NCI-H128 (cell line): Measurements from ENCODE around the gene FAM43A.

Experiments used
- DNase-seq: peaks from one replicate; lab custom pipeline; 2025; ENCODE audit not compliant: unreplicated experiment; lab: John Stamatoyannopoulos, UW

FAM43A gene

DNA sequence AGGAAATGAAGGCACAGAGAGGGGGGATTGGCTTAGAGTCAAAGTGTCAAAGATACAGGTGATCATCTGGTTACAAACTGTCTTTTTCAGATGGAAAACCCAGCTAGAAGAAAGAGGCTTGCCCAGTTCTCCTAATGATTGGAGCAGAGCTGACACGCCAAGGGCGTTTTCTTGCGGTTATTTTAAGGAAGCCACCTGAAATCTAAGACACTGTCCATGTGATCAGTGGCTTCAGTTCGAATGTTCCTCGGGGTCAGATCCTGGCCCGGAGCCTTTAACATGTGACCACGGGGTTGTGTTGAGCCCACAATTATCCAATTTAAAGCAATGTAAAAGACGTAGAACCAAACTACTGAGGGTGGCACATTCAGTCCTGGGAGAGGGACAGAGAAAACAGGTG, 19.5 kb downstream of the FAM43A start:
- DNase-seq, result no peak

DNA sequence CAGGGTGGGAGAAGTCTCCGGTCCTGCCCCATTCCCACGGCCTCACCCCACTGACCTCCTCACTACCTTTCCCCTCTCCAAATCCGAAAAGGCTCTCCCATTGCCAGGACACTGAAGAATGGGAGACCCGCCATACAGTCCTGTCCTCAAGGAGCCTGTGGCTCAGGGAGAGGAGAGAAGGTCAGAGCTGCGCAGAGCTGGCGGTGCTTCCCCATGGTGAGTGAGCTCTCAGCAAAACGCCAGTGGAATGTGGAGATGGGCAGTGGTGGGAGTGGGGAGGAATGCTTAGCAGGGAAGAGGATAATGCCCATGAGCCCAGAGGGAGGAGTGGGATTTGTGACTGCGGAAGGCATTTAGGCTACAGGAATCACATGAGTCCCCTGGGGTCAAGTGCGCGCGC, 20.1 kb downstream of the FAM43A start:
- no peak for DNase-seq

DNA sequence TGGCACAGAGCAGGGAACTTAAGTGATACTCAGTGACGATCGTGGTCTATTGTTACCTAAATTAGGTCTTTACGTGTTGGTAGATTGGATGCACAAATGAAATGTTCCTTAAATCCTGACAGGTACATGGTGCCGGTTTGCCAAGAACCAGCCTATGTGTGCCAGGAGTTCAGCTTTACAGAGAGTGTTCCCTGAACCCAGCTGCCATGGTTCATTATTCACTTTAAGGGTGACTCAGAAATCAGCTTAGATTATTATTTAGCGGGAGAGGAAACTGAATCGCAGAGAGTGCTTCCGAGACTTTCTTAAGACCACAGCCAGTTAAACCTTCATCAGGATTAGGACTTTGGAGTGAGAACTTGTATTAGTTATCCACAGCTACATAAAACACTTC, 21.5 kb downstream of the FAM43A start:
- DNase-seq, result no peak

DNA sequence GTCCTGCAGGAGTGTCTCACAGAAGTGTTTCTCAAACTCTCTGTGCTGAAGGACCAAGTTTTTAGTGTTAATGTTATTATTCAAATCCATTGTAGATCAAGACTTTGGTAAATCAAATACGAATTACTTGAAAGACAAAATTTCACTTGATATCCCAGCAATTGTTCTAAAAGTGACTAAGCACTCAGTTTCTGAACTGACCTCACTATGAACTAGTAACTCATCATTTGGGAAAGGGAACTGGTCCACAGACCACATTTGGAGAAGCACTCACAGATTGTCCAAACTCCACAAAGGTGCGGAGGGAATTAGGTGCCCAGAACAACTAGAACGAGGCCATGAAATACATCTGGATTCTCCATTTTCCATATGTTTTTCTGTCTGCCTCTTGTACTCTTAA, 25.6 kb downstream of the FAM43A start:
- DNase-seq, result no peak

DNA sequence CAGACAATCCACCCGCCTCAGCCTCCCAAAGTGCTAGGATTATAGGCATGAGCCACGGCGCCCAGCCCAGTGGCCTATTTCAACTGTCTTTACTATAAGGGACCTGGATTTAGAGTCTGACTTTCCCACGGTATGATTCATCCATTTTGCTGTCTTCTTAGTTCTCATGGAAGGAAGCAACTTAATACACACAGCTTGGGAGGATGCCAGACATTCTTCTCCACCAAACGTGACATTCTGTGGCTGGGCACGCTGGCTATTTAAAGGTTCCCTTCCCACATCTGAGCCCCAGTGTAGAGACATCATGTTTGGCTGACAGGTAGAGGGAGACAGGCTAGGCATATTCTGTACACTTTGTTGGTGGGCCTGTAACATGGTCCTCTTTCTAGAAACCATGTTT, 26.2 kb downstream of the FAM43A start:
- DNase-seq, result no peak

DNA sequence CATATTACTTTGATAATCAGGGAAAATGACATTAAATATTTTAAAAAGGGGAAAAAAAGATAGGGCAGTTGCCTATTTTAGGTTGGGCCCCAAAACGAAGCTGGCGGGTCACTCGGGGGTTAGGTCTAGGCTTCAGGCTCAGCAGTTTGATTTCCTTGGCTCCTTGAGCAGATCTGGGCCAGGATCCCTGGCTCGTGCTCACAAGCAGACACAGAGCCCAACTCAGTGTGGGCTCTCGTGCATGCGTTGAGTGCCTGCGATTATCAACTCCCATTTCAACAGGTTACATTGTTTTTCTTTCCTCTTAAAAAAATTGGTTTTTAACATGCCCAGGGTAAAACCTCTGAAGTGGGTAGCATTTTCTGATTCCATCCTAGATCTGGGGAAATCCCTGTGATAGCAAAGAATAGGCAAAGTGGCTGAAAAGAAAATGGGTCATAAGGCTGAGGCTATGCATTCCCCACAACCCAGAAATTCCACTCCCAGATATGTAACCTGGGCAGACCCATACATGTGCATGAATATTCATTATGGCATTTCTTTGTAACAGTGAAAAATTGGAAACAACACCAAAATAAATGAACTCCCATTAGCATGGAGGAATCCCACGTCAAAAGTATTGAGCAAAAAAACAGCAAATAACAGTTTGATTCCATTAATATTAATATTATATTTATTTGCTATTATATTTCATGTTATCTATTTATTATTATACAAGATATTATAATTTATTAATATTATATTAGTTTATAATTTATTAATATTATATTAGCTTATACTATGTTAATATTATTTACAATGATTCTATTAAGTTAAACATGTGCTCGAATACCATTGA, 27.8 kb downstream of the FAM43A start:
- no peak for DNase-seq

DNA sequence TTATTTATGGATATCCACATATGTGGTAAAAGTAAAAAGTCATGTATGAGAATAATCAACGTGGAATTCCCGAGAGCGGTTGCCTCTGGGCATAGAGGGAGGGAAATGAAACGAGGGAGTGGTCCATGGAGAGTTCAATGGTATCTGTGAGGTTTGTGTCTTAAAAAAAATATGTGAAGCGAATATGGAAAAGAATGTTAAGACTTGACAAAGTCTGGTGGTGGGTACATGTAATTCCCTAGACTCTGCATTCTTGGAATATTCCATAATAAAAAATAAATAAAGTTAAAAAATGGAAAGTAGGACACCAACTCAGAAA, 28.4 kb downstream of the FAM43A start:
- DNase-seq, result no peak

- no peak for DNase-seq
Observed at GRCh38 chr3:194714564-194714963, 28.9 kb downstream of the FAM43A start.

GRCh38 chr3:194715022-194715800, 29.5 kb downstream of the FAM43A start:
- no peak for DNase-seq

- no peak for DNase-seq
Observed at GRCh38 chr3:194718079-194718478, 32.4 kb downstream of the FAM43A start.

DNA sequence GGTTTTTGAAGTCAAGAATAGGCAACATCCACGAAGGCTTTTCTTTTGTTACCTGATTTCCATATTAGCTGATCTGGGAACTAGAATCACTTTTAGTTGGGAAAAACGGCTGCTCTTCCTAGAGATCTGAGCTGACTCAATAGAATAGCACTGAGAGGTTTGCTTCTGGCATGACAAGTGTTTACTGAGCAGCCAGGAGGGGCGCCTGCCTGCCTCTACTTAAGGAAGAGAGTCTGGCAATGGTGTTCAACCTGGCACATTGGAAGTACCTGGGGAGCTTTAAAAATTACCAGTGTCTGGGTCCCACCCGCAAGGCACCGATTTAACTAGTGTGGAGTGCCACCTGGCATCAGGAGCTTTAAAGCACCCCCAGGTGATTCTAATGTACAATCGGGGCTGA, 34.4 kb downstream of the FAM43A start:
- DNase-seq, result peak; percentile 73

- no peak for DNase-seq
Observed at GRCh38 chr3:194723846-194724618, 38.3 kb downstream of the FAM43A start.

GRCh38 chr3:194725346-194725745, 39.7 kb downstream of the FAM43A start:
- DNase-seq, result no peak

- no peak for DNase-seq
Observed at GRCh38 chr3:194727435-194728128, 41.9 kb downstream of the FAM43A start.

GRCh38 chr3:194728986-194729385, 43.3 kb downstream of the FAM43A start:
- no peak for DNase-seq

GRCh38 chr3:194730365-194730764, 44.7 kb downstream of the FAM43A start:
- no peak for DNase-seq

DNA sequence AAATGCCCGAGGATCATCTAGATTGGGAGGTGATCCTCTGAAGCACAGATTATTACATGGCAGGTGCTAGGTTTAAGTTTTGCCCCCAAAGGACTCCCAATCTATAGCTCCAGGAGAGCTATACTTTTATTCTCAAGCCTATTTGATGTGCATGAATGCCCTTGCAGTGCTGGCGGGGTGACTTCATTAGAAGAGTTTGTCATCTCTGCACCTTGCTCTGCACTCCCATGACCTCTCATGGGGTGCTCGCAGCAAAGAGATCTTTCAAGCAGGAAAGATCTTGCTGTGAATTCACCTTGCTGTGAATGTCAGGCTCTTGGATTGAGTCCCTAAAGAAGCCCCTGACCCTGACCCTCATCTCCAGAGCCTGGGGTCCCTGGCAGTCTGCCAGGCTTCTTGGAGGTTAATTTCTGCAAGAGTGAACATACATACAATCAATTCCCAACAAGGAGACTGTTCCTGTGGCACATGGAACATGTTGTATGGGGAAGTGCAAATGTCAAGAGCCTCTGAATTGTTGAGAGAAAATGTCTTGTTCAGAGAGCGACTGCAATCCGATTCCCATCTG, 45.9 kb downstream of the FAM43A start:
- DNase-seq, result no peak

DNA sequence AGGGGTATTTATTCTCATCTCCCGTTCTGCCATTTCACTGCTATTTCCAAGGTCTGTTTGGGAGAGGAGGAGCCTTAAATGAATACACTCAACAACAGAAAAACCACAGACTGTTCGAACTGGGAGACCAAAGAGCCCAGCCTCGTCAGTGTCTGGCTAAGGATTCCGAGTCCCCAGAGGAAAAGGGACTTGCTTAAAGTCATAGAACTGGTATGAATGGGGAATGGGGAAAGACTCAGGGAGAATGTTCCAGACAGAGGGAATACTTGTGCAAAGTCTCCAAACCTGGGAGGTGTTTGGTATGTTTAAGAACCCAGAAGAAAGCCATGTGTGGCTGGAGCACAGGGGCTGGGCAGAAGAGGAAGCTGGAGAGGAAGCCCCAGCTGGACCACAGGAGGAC, 46.9 kb downstream of the FAM43A start:
- no peak for DNase-seq

DNA sequence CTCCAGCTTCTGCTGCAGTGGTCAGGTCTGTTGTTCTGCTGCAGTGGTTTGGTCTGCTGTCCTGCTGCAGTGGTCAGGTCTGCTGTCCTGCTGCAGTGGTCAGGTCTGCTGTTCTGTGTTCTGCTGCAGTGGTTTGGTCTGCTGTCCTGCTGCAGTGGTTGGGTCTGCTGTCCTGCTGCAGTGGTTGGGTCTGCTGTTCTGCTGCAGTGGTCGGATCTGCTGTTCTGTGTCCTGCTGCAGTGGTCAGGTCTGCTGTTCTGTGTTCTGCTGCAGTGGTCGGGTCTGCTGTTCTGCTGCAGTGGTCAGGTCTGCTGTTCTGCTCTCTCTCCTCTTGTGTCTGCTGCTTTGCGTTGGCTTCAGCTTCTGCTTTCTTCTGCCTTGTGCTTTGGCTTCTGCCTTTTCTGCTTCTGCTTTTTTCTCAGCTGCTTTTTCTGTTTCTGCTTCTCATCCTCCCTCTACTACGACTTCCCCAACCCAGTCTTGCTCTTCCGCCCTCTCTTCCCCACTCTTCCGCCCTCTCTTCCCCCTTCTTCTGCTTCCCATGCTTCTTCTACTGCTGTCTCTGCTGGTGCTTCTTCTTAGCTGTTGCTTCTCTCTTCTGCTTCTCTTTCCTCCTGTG, 50.7 kb downstream of the FAM43A start:
- no peak for DNase-seq

DNA sequence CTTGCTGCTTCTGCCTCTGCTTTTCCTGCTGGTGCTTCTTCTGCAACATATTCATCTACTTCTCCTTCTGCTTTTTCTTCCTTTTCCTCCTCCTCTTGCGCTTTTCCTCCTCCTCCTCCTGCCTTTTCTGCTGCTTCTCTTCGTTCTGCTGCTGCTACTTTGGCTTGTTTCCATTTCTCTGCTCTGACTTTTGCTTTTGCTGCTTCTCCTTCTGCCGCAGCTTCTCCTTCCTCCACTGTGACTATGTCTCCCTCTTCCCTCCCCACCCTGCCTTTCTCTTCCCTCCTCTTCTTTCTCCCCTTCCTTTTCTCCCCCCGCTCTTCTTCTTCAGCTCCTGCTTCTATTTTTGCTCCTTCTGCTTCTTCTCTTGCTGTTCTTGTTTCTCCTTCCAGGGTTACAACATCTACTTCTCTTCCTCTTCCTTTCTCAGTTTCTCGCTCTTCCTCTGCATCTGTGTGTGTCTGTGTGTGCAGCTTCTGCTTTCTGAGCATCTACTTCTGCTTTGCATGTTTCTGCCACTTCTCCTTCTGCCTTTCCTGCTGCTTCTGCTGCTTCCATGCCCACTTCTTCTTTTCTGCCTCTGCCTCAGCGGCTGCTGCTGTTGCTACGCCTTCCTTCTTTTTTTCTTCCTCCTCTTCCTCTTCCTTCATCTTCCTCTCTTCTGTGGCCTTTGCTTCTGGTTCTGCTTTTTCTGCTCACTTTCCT, 51.4 kb downstream of the FAM43A start:
- no peak for DNase-seq
